Right atrium auricular region (tissue), 2 donors: ENCODE data around the gene DISP1. TPM values are rescaled to one million over a fixed set of nuclear protein-coding genes. Genes with fewer than 3 reads are reported as not detected.
"Not testable (repeated sequence)": the region's sequence is repeated elsewhere in the genome, so short reads cannot be mapped to it uniquely, and the experiment has no call there.

Experiments
- DNase-seq: peaks from one replicate; pipeline ENCODE4 v3.0.0-alpha.2; 2019; ENCODE audit warnings: low spot score
- H3K27ac ChIP-seq, 2 donors: fragments of 200-600 bp; sonication (generic); 1 replicate in 1 of 2; 2 replicates in 1 of 2; pipeline ENCODE4 v1.5.1; 2016 to 2019
- H3K27me3 ChIP-seq, 2 donors: fragments of 200-600 bp; sonication (generic); one replicate each; pipeline versions ENCODE4 v1.5.1 to v1.6.0; 2017 to 2019
- H3K36me3 ChIP-seq: fragments of 200-600 bp; sonication (generic); one replicate; pipeline ENCODE4 v1.5.1; 2016
- H3K4me1 ChIP-seq, 2 donors: fragments of 200-600 bp; sonication (generic); one replicate each; pipeline versions ENCODE4 v1.5.1 to v1.6.0; 2017 to 2019
- H3K4me3 ChIP-seq, 2 donors: fragments of 200-600 bp; sonication (generic); 1 replicate in 1 of 2; 2 replicates in 1 of 2; pipeline ENCODE4 v1.5.1; 2017 to 2019; ENCODE audit warnings: mild to moderate bottlenecking in 1 of 2, moderate library complexity in 1 of 2
- H3K9me3 ChIP-seq, 2 donors: fragments of 200-600 bp; sonication (generic); one replicate each; pipeline ENCODE4 v1.5.1; 2019
- CTCF ChIP-seq, 2 donors: fragments of 200-600 bp; sonication (generic); IDR thresholded peaks; one replicate each; pipeline ENCODE4 v1.5.1; 2019; ENCODE audit warnings: antibody characterized with exemption in 2 of 2
- total RNA-seq, 2 donors: library from RNA; depleted of rRNA; stranded (reverse); fragments of >200 nt; gene quantifications; one replicate each; pipeline ENCODE4 v1.1.0, GENCODE V29; 2016

Gene DISP1
- total RNA-seq, 2 donors from 2014 or later: 6.2 to 8.3 TPM

GRCh38 chr1:222829868-222830267 is 15.0 kb downstream of the DISP1 start:
- Histone ChIP-seq H3K4me1 (peaks cover 0 to 5% of the 10 kb centered on the region in 2 donors), H3K4me3 (no peak overlapping the region), H3K27ac (no peak overlapping the region), H3K27me3 (no peaks in the 10 kb centered on the region), H3K36me3 (no peaks in the 10 kb centered on the region), H3K9me3 (no peaks in the 10 kb centered on the region)
- DNase-seq: no peak
- no peak for TF ChIP-seq CTCF (IDR thresholded peaks at IDR 0.05)

GRCh38 chr1:222833356-222833876 is 18.6 kb downstream of the DISP1 start:
- H3K27me3 ChIP-seq: no peaks in the 10 kb centered on the region
- no peaks in the 10 kb centered on the region for H3K36me3 ChIP-seq
- no peaks in the 10 kb centered on the region for H3K9me3 ChIP-seq
- peaks cover 0 to 5% of the 10 kb centered on the region in 2 donors for H3K4me1 ChIP-seq
- DNase-seq: no peak
- no peak for TF ChIP-seq CTCF (IDR thresholded peaks at IDR 0.05)
- no peak overlapping the region for H3K4me3 ChIP-seq
- no peak overlapping the region for H3K27ac ChIP-seq

GRCh38 chr1:222843469-222844410 is 28.9 kb downstream of the DISP1 start:
- H3K27ac ChIP-seq: no peak overlapping the region
- H3K36me3 ChIP-seq: no peaks in the 10 kb centered on the region
- H3K4me1 ChIP-seq: no peaks in the 10 kb centered on the region
- H3K4me3 ChIP-seq: no peak overlapping the region
- no peak for DNase-seq
- H3K9me3 ChIP-seq: no peaks in the 10 kb centered on the region
- TF ChIP-seq CTCF (IDR thresholded peaks at IDR 0.05): no peak
- no peaks in the 10 kb centered on the region for H3K27me3 ChIP-seq

GRCh38 chr1:222844411-222844779 is 29.6 kb downstream of the DISP1 start:
- H3K4me3 ChIP-seq: no peak overlapping the region
- no peak overlapping the region for H3K27ac ChIP-seq
- H3K9me3 ChIP-seq: no peaks in the 10 kb centered on the region
- no peaks in the 10 kb centered on the region for H3K36me3 ChIP-seq
- H3K27me3 ChIP-seq: no peaks in the 10 kb centered on the region
- no peak for TF ChIP-seq CTCF (IDR thresholded peaks at IDR 0.05)
- DNase-seq: no peak
- H3K4me1 ChIP-seq: no peaks in the 10 kb centered on the region

- Histone ChIP-seq H3K27ac (no peak overlapping the region), H3K36me3 (no peaks in the 10 kb centered on the region), H3K27me3 (no peaks in the 10 kb centered on the region), H3K9me3 (no peaks in the 10 kb centered on the region), H3K4me1 (no peaks in the 10 kb centered on the region), H3K4me3 (no peak overlapping the region)
- no peak for DNase-seq
- TF ChIP-seq CTCF (IDR thresholded peaks at IDR 0.05): no peak
Measured at GRCh38 chr1:222845763-222846162, 30.9 kb downstream of the DISP1 start.

- H3K4me3 ChIP-seq, H3K36me3 ChIP-seq, H3K4me1 ChIP-seq, H3K27ac ChIP-seq, H3K27me3 ChIP-seq, DNase-seq, H3K9me3 ChIP-seq: not testable (repeated sequence)
Measured at GRCh38 chr1:222850550-222850949, 35.7 kb downstream of the DISP1 start.
